Measurements from ENCODE around the gene ITCH. TPM values are rescaled to one million over a fixed set of nuclear protein-coding genes. Genes with fewer than 3 reads are reported as not detected.
"Not testable (repeated sequence)": the region's sequence is repeated elsewhere in the genome, so short reads cannot be mapped to it uniquely, and the experiment has no call there.

Gene ITCH
- total RNA-seq, 3 donors from 2014 or later = 41.6 to 45.6 (median 45.1) TPM

GRCh38 chr20:34404803-34405202 lies 41.7 kb downstream of the ITCH start:
- DNase-seq (no peak), ATAC-seq (no peak)
- Mint-ChIP-seq H3K9me3 (no peaks in the 10 kb centered on the region), H3K36me3 (ENCODE audit: insufficient read depth) (peaks cover 22% of the 10 kb centered on the region), H3K27me3 (ENCODE audit: low read depth) (no peaks in the 10 kb centered on the region), H3K4me3 (peak overlapping the region; percentile 38), H3K4me1 (ENCODE audit: low read depth) (peaks cover 57% of the 10 kb centered on the region)

- ATAC-seq = peak; percentile 62 to 80
- peaks cover 20% of the 10 kb centered on the region for H3K36me3 Mint-ChIP-seq (ENCODE audit: insufficient read depth)
- H3K9me3 Mint-ChIP-seq; DNase-seq; H3K4me3 Mint-ChIP-seq; H3K27me3 Mint-ChIP-seq (ENCODE audit: low read depth): not testable (repeated sequence)
- H3K4me1 Mint-ChIP-seq (ENCODE audit: low read depth) = peaks cover 55% of the 10 kb centered on the region
Observed at GRCh38 chr20:34405247-34405651, 42.2 kb downstream of the ITCH start.

DNA sequence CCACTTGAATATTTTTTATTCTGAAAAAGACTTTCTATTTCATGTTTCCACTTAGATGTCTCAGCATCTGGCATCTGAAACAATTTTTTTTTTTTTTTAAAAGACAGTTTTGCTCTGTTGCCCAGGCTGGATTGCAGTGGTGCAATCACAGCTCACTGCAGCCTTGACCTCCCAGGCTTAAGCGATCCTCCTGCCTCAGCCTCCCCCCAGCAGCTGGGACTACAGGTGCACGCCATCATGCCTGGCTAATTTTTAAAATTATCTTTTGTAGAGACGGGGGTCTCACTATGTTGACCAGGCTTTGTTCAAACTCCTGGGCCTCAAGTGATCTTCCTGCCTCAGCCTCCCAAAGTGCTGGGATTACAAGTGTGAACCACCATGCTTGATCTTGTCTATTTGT lies 42.9 kb downstream of the ITCH start:
- not testable (repeated sequence) for DNase-seq; H3K27me3 Mint-ChIP-seq (ENCODE audit: low read depth); ATAC-seq; H3K9me3 Mint-ChIP-seq; H3K4me3 Mint-ChIP-seq
- H3K36me3 Mint-ChIP-seq (ENCODE audit: insufficient read depth) = peaks cover 19% of the 10 kb centered on the region
- H3K4me1 Mint-ChIP-seq (ENCODE audit: low read depth) = peaks cover 54% of the 10 kb centered on the region

DNA sequence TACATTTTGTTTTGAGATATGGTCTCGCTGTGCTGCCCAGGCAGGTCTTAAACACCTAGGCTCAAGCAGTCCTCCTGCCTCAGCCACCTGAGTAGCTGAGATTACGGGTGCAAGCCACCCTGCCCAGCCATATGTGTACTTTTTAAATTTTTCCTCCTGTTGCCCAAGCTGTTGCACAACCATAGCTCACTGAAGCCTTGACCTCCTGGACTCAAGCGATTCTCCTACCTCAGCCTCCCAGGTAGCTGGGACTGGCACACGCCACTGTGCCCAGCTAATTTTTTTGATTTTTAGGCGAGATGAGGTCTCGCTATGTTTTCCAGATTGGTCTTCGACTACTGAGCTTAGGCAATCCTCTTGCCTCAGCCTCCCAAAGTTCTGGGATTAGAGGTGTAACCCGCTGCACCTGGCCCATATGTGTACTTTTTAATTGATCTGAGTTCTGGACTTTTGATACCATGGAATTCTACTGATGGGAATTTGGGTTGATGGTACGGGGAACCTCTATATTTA lies 44.9 kb downstream of the ITCH start:
- H3K9me3 Mint-ChIP-seq = no peaks in the 10 kb centered on the region
- DNase-seq = no peak
- H3K4me3 Mint-ChIP-seq = no peak overlapping the region
- H3K36me3 Mint-ChIP-seq (ENCODE audit: insufficient read depth) = peaks cover 21% of the 10 kb centered on the region
- H3K27me3 Mint-ChIP-seq (ENCODE audit: low read depth) = no peaks in the 10 kb centered on the region
- ATAC-seq = no peak
- H3K4me1 Mint-ChIP-seq (ENCODE audit: low read depth) = peaks cover 34% of the 10 kb centered on the region

- ATAC-seq = no peak
- H3K36me3 Mint-ChIP-seq (ENCODE audit: insufficient read depth) = peaks cover 26% of the 10 kb centered on the region
Observed at GRCh38 chr20:34410336-34410735, 47.3 kb downstream of the ITCH start.

DNA sequence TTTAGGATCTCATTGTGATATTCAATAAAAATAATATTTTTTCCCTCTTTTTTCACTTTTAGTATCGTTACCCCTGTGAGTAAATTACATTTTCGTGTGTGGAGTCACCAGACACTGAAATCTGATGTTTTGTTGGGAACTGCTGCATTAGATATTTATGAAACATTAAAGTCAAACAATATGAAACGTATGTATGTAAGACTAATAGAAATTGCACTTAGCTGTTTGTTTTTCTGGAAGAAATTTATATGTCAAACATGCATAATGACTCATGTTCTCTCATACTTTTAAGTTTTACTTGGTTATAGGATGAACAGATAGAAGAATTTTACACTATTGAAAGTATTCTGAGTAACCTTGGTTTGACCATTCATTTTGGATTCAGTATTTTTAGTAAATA lies 49.4 kb downstream of the ITCH start:
- H3K36me3 Mint-ChIP-seq (ENCODE audit: insufficient read depth) = peaks cover 30% of the 10 kb centered on the region
- H3K4me3 Mint-ChIP-seq = no peak overlapping the region
- H3K27me3 Mint-ChIP-seq (ENCODE audit: low read depth) = no peaks in the 10 kb centered on the region
- no peak for DNase-seq
- H3K4me1 Mint-ChIP-seq (ENCODE audit: low read depth) = peaks cover 14% of the 10 kb centered on the region
- no peak for ATAC-seq
- no peaks in the 10 kb centered on the region for H3K9me3 Mint-ChIP-seq

More at GRCh38 chr20:34410336-34410735, 47.3 kb downstream of the ITCH start:
- H3K4me3 Mint-ChIP-seq = no peak overlapping the region
- H3K4me1 Mint-ChIP-seq (ENCODE audit: low read depth) = peaks cover 20% of the 10 kb centered on the region
- no peaks in the 10 kb centered on the region for H3K9me3 Mint-ChIP-seq
- H3K27me3 Mint-ChIP-seq (ENCODE audit: low read depth) = no peaks in the 10 kb centered on the region
- no peak for DNase-seq

DNA sequence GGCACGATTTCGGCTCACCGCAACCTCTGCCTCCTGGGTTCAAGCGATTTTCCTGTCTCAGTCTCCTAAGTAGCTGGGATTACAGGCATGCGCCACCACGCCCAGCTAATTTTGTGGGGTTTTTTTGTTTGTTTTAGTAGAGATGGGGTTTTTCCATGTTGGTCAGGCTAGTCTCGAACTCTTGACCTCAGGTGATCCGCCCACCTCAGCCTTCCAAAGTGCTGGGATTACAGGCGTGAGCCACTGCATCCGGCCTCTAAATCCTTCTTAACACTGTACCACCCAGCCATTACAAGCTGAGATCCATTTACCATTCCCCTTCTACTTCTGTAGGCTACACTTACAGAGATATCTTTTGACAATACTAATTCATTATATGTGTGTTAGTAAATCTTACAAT lies 51.5 kb downstream of the ITCH start:
- Mint-ChIP-seq H3K4me1 (ENCODE audit: low read depth) (peaks cover 12% of the 10 kb centered on the region), H3K36me3 (ENCODE audit: insufficient read depth) (peaks cover 26% of the 10 kb centered on the region)
- H3K4me3 Mint-ChIP-seq; ATAC-seq; H3K27me3 Mint-ChIP-seq (ENCODE audit: low read depth); H3K9me3 Mint-ChIP-seq; DNase-seq: not testable (repeated sequence)

DNA sequence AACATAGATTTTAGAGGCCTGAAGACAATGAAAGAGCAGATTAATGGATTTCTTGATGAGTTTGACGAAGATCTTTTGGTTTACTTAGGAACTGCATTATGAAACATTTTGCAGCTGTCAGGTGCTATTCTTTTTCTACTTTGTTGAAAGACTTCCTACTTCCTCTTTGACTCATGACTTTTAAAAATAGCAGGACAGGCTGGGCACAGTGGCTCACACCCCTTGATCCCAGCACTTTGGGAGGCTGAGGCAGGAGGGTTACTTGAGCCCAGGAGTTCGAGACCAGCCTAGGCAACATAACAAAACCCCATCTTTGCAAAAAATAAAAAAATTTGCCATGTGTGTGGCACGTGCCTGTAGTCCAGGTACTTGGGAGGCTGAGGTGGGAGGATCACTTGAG lies 52.0 kb downstream of the ITCH start:
- peaks cover 12% of the 10 kb centered on the region for H3K4me1 Mint-ChIP-seq (ENCODE audit: low read depth)
- DNase-seq = no peak
- H3K4me3 Mint-ChIP-seq = no peak overlapping the region
- H3K9me3 Mint-ChIP-seq = no peaks in the 10 kb centered on the region
- no peaks in the 10 kb centered on the region for H3K27me3 Mint-ChIP-seq (ENCODE audit: low read depth)
- no peak for ATAC-seq
- H3K36me3 Mint-ChIP-seq (ENCODE audit: insufficient read depth) = peaks cover 26% of the 10 kb centered on the region

DNA sequence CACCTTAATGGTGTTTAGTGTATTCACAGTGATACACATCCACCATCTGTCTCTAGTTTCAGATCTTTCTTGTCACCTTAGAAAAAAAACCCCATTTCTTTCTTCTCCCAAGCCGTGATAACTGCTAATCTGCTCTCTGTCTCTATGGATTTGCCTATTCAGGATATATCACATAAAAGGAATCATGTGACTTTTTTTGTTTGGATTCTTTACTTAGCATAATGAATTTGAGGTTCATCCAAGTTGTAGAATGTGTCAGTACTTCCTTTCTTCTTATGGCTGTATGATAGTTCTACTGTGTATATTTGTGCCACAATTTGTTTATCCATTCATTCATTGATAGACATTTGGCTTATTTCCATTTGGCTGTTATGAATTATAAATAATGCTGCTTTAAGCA lies 57.1 kb downstream of the ITCH start:
- ATAC-seq (no peak), DNase-seq (no peak)
- H3K36me3 Mint-ChIP-seq (ENCODE audit: insufficient read depth) = peaks cover 34% of the 10 kb centered on the region
- H3K27me3 Mint-ChIP-seq (ENCODE audit: low read depth) = no peaks in the 10 kb centered on the region
- H3K9me3 Mint-ChIP-seq = no peaks in the 10 kb centered on the region
- H3K4me3 Mint-ChIP-seq = no peak overlapping the region
- peaks cover 9% of the 10 kb centered on the region for H3K4me1 Mint-ChIP-seq (ENCODE audit: low read depth)

DNA sequence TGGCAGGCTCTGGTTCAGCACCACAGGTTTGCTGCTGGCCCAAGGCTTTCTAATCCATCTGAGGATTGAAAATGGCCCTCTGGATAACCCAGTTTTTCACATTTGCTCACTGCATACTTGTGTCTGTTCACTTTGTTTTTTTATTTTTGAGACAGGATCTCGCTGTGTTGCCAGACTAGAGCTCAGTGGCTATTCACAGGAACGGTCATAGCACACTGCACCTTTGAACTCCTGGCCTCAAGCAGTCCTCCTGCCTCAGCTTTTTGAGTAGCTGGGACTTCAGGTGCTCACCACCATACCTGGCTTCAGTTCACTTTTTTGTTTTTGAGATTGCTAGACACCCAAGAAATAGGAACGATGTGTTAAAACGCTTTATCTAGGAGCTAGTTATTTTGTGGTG lies 57.9 kb downstream of the ITCH start:
- peaks cover 35% of the 10 kb centered on the region for H3K36me3 Mint-ChIP-seq (ENCODE audit: insufficient read depth)
- peaks cover 7% of the 10 kb centered on the region for H3K4me1 Mint-ChIP-seq (ENCODE audit: low read depth)
- H3K4me3 Mint-ChIP-seq = no peak overlapping the region
- no peak for DNase-seq
- no peak for ATAC-seq
- H3K9me3 Mint-ChIP-seq = no peaks in the 10 kb centered on the region
- H3K27me3 Mint-ChIP-seq (ENCODE audit: low read depth) = no peaks in the 10 kb centered on the region

DNA sequence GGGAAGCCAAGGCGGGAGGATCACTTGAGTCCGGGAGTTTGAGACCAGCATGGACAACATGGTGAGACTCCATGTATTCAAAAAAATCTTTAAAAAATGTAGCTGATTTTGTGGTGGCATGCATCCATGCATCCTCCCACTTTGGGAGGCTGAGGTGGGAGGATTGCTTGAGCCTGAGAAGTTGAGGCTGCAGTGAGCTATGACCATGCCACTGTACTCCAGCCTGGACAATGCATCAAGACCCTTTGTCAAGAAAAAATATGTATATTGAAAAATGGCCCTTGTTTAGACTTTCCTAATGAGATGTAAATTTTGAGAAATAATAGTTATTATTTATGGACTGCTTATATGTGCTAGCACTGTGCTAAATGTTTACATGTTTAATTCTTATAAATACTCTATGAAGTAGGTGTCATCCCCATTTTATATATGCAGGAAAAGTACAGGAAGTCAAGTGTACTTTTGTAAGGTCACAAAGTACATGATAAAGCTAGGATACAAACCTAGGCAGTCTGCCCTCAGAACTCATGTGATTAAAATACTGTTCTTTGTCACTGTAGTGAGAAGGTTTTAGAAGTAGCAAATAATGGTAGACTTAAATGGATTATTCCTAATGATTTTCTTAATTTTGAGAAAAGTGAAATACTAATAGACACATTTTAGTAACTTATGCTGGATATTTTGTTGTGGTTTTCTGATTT lies 58.8 kb downstream of the ITCH start:
- Mint-ChIP-seq H3K36me3 (ENCODE audit: insufficient read depth) (peaks cover 37% of the 10 kb centered on the region), H3K27me3 (ENCODE audit: low read depth) (no peaks in the 10 kb centered on the region), H3K4me3 (no peak overlapping the region), H3K4me1 (ENCODE audit: low read depth) (peaks cover 5% of the 10 kb centered on the region), H3K9me3 (no peaks in the 10 kb centered on the region)
- ATAC-seq (no peak), DNase-seq (no peak)

DNA sequence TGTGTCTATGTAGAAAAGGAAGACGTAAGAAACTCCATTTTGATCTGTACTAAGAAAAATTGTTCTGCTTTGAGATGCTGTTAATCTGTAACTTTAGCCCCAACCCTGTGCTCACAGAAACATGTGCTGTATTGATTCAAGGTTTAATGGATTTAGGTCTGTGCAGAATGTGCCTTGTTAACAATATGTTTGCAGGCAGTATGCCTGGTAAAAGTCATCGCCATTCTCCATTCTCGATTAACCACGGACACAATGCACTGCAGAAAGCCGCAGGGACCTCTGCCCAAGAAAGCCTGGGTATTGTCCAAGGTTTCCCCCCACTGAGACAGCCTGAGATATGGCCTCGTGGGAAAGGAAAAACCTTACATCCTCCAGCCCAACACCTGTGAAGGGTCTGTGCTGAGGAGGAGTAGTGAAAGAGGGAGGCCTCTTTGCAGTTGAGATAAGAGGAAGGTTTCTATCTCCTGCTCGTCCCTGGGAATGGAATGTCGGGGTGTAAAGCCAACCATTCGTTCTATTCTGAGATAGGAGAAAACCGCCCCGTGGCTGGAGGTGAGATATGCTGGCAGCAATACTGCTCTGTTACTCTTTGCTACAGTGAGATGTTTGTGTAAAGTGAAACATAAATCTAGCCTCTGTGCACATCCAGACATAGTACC lies 62.1 kb downstream of the ITCH start:
- ATAC-seq; H3K27me3 Mint-ChIP-seq (ENCODE audit: low read depth): not testable (repeated sequence)

GRCh38 chr20:34426026-34426425 lies 63.0 kb downstream of the ITCH start:
- peaks cover 5% of the 10 kb centered on the region for H3K4me1 Mint-ChIP-seq (ENCODE audit: low read depth)
- no peak for ATAC-seq
- no peak for DNase-seq

More for the DNA sequence above, 62.1 kb downstream of the ITCH start:
- H3K36me3 Mint-ChIP-seq (ENCODE audit: insufficient read depth) = peaks cover 30% of the 10 kb centered on the region
- H3K9me3 Mint-ChIP-seq; DNase-seq; H3K4me3 Mint-ChIP-seq; H3K4me1 Mint-ChIP-seq (ENCODE audit: low read depth): not testable (repeated sequence)

DNA sequence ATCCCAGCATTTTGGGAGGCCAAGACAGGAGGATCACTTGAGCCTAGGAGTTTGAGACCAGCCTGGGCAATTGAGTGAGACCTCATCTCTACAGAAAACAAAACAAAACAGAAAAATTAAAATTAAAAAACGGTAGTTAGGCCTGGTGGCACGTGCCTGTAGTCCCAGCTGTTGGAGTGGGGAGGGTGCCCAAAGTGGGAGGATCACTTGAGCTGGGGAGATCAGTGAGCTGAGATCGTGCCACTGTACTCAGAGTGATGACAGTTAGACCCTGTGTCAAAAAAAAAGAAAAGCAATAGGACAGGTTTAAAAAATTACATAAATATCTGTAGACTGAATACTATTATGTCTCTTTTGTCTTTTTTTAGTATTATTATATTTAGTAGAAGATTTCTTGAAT lies 64.3 kb downstream of the ITCH start:
- Mint-ChIP-seq H3K36me3 (ENCODE audit: insufficient read depth) (peaks cover 23% of the 10 kb centered on the region), H3K4me1 (ENCODE audit: low read depth) (peaks cover 5% of the 10 kb centered on the region), H3K9me3 (no peaks in the 10 kb centered on the region), H3K4me3 (no peak overlapping the region), H3K27me3 (ENCODE audit: low read depth) (no peaks in the 10 kb centered on the region)
- no peak for DNase-seq
- no peak for ATAC-seq

More at GRCh38 chr20:34426026-34426425, 63.0 kb downstream of the ITCH start:
- H3K36me3 Mint-ChIP-seq (ENCODE audit: insufficient read depth) = peaks cover 26% of the 10 kb centered on the region
- H3K4me3 Mint-ChIP-seq = no peak overlapping the region
- no peaks in the 10 kb centered on the region for H3K27me3 Mint-ChIP-seq (ENCODE audit: low read depth)
- no peaks in the 10 kb centered on the region for H3K9me3 Mint-ChIP-seq

DNA sequence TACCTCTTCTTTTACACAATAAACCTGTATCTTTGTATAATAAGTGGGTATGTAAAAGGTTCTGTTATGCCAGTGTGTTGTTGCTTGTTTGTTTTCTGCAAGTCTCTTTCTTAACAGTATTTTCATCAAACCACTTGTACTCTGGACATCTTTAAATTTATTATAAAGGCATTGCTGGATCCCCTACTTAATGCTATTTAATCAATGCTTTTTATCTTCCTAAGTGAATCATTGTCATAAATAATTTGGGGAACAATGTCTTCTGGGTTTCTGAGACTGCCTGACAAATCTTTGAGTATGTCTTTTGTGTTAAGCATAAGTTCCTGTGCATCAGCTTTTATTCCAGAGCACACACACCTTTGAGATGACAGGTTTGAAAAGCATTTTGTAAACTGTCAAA lies 64.7 kb downstream of the ITCH start:
- no peak for ATAC-seq
- Mint-ChIP-seq H3K4me3 (no peak overlapping the region), H3K9me3 (no peaks in the 10 kb centered on the region), H3K4me1 (ENCODE audit: low read depth) (peaks cover 5% of the 10 kb centered on the region), H3K27me3 (ENCODE audit: low read depth) (no peaks in the 10 kb centered on the region), H3K36me3 (ENCODE audit: insufficient read depth) (peaks cover 23% of the 10 kb centered on the region)
- no peak for DNase-seq
